Testis (tissue), 3 donors: ENCODE measurements around the gene AASS. TPM values are rescaled to one million over a fixed set of nuclear protein-coding genes. Genes with fewer than 3 reads are reported as not detected.

Source experiments
- DNase-seq: peaks from one replicate; pipeline ENCODE4 v3.0.0-alpha.2; 2019
- H3K27ac ChIP-seq, 2 donors: fragments of 200-600 bp; sonication (generic); one replicate each; pipeline ENCODE4 v1.5.1; 2019
- H3K27me3 ChIP-seq: fragments of 200-600 bp; sonication (generic); one replicate; pipeline ENCODE4 v1.5.1; 2019
- H3K36me3 ChIP-seq: fragments of 200-600 bp; sonication (generic); one replicate; pipeline ENCODE4 v1.5.1; 2017; ENCODE audit warnings: low read depth; ENCODE audit errors: missing control alignments
- H3K4me1 ChIP-seq: fragments of 200-600 bp; sonication (generic); one replicate; pipeline ENCODE4 v1.5.1; 2019
- H3K4me3 ChIP-seq, 2 donors: fragments of 200-600 bp; sonication (generic); one replicate each; pipeline ENCODE4 v1.5.1; 2017 to 2019
- H3K9me3 ChIP-seq: fragments of 200-600 bp; sonication (generic); one replicate; pipeline ENCODE4 v1.5.1; 2017
- POLR2A ChIP-seq: fragments of 450-650 bp; IDR thresholded peaks from one replicate; pipeline ENCODE4 v1.6.1; 2017; ENCODE audit warnings: antibody characterized with exemption, mild to moderate bottlenecking, moderate library complexity
- whole genome bisulfite sequencing, 2 donors: methylation state at CpG; one replicate each; pipeline ENCODE4 v1.1.5; 2018; 5-methylcytosine and 5-hydroxymethylcytosine counted together
- intact Hi-C: fragments of 100-400 bp; cut with DNase I; formaldehyde crosslinking; loops from one replicate; pipeline ENCODE4 v1.15.1; 2023; ENCODE audit warnings: low total_unique reads
- polyA plus RNA-seq: library from polyadenylated mRNA; stranded (reverse); fragments of 350-450 nt; fragmentation: Illumina TruSeq; extraction: RNeasy Lipid Tissue Mini Kit (QIAGEN cat#74804); gene quantifications from one replicate; pipeline ENCODE4 v1.2.3, GENCODE V29; 2014; ENCODE audit warnings: low read depth, low replicate concordance; ENCODE audit not compliant: insufficient read depth
- total RNA-seq, 2 donors: library from RNA; depleted of rRNA; stranded (reverse); fragments of >200 nt; gene quantifications; one replicate each; pipeline ENCODE4 v1.2.3, GENCODE V29; 2016
- TF ChIP-seq, protein P1 (sequence below), 3 experiments: fragments of 450-650 bp in 2 of 3; fragments of 200-600 bp in 1 of 3; sonication (generic) in 1 of 3; IDR thresholded peaks; one replicate each; pipeline ENCODE4 v1.5.1; 2016 to 2019; ENCODE audit warnings: antibody characterized with exemption in 3 of 3, mild to moderate bottlenecking in 2 of 3, moderate library complexity in 1 of 3

AASS gene
- total and polyA plus RNA-seq, 3 donors from 2014 or later, result 7.5 to 29.8 (median 29.3) TPM

DNA sequence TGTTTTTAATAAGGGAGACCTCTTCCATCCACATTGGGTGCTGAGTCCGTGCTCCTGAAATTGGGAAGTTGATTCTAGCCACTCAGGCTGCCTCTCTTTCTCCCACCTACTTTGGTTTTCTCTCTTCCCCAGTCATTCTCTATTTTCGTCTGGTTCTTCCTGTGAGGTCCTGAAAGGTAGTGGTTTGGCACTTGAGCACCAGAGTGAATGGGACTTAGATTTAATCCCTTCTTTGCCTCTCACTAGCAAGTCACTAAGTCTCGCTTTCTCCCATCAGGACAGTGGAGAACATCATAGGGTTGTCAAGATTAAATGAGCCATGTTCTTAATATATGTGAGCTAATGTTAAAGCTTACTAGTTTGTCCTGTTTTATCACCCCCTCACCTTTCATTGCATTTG is 4.0 kb upstream of the AASS start:
- Histone ChIP-seq H3K27ac (no peak overlapping the region), H3K4me1 (peaks cover 3% of the 10 kb centered on the region), H3K4me3 (no peak overlapping the region), H3K9me3 (no peaks in the 10 kb centered on the region), H3K27me3 (no peaks in the 10 kb centered on the region), H3K36me3 (no peaks in the 10 kb centered on the region)
- no peak for DNase-seq
- 68 to 83% methylated on average over 3 of the region's 3 CpGs for WGBS, 2 donors
- intact Hi-C loops, result no loop called here
- no peak for TF ChIP-seq POLR2A

DNA sequence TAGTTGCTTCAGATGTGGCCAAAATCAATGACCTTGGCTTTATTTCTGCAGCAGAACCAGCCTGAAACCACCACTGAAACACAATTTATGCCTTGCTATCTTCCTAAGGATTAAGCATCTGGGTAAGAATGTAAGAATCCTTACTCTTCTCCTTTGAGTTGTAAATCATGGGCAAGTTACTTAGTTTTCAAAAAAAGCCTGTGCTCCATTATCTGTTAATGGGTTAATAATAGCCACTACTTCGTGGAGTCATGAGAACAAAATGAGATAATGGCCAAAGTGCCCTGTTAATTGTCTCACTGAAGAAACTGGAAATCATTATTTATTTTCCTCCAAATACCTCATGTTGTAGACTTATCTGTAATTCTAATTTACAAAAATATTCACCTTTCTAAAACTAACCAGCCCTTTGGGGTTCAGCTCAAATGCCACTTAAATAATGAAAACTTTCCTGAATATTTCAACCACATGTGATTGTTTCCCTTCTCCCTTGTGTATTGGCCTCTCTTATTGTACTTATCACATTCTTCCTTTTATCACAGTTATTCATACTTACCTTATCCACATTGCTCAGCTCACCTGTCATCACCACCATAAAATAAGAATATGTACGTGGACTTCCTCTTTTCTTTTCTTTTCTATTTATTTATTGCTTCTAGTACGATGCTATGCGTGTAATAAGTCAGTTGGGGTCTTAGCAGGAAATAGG is 2.0 kb upstream of the AASS start:
- TF ChIP-seq POLR2A, result no peak
- TF ChIP-seq, protein P1, sequence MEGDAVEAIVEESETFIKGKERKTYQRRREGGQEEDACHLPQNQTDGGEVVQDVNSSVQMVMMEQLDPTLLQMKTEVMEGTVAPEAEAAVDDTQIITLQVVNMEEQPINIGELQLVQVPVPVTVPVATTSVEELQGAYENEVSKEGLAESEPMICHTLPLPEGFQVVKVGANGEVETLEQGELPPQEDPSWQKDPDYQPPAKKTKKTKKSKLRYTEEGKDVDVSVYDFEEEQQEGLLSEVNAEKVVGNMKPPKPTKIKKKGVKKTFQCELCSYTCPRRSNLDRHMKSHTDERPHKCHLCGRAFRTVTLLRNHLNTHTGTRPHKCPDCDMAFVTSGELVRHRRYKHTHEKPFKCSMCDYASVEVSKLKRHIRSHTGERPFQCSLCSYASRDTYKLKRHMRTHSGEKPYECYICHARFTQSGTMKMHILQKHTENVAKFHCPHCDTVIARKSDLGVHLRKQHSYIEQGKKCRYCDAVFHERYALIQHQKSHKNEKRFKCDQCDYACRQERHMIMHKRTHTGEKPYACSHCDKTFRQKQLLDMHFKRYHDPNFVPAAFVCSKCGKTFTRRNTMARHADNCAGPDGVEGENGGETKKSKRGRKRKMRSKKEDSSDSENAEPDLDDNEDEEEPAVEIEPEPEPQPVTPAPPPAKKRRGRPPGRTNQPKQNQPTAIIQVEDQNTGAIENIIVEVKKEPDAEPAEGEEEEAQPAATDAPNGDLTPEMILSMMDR (IDR thresholded peaks at IDR 0.05), result no peak
- intact Hi-C loops, result no loop called here

DNA sequence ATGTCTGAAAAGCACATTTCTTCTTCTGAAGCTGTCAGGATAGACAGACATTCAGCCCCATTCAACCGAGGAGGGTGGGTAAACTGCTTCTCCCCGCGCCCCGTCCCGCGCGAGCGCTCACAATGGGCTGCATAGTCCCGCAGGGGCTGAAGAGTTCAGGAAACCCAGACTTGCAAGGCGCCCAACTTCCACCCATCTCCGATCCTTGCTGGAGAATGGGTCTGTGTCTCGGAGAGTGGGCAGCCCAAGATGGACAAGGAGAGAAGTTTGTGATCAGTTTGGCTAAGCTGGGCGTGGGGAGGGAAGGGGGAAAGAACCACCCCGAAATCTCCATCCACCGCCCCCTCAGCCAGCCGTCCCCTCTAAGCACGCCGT is 686 bp downstream of the AASS start:
- peak overlapping the region; percentile 89 to 95 for H3K4me3 ChIP-seq
- peaks cover 3% of the 10 kb centered on the region for H3K4me1 ChIP-seq
- H3K27ac ChIP-seq, result peak overlapping the region; percentile 97
- WGBS, 2 donors, result 0 to 1% methylated on average over 18 of the region's 18 CpGs
- intact Hi-C loops, result no loop called here
- no peak for TF ChIP-seq POLR2A
- TF ChIP-seq, protein P1 (IDR thresholded peaks at IDR 0.05), result no peak
- H3K27me3 ChIP-seq, result no peaks in the 10 kb centered on the region
- H3K36me3 ChIP-seq, result no peaks in the 10 kb centered on the region
- H3K9me3 ChIP-seq, result no peaks in the 10 kb centered on the region
- DNase-seq, result peak; percentile 32

More for the DNA sequence above, 2.0 kb upstream of the AASS start:
- no peak overlapping the region for H3K27ac ChIP-seq
- WGBS, 2 donors, result 68 to 79% methylated on average over 4 of the region's 4 CpGs
- H3K9me3 ChIP-seq, result no peaks in the 10 kb centered on the region
- no peak overlapping the region for H3K4me3 ChIP-seq
- H3K36me3 ChIP-seq, result no peaks in the 10 kb centered on the region
- no peaks in the 10 kb centered on the region for H3K27me3 ChIP-seq
- no peak for DNase-seq
- H3K4me1 ChIP-seq, result peaks cover 3% of the 10 kb centered on the region

DNA sequence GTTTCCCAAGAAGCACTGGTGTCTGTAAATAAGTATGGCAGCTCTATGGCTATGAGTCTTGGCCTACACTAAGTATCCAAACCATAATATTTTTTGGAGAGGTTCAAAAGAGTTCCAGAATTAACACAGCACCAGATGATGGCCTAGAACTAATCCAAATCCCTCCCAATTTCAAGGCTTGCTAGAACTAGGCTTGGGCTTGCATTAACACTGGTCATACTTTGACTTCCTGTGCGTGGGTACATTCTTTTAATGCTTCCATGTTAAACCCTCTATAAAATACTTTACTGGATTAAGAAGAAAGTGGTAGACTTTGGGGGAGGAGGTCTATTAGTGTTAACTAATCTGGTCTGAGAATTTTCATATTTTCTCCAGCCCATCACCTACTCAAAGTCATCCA is 3.1 kb downstream of the AASS start:
- Histone ChIP-seq H3K4me1 (peaks cover 3% of the 10 kb centered on the region), H3K27me3 (no peaks in the 10 kb centered on the region), H3K4me3 (no peak overlapping the region), H3K36me3 (no peaks in the 10 kb centered on the region), H3K27ac (no peak overlapping the region), H3K9me3 (no peaks in the 10 kb centered on the region)
- no peak for TF ChIP-seq POLR2A
- TF ChIP-seq, protein P1 (IDR thresholded peaks at IDR 0.05), result no peak
- intact Hi-C loops, result no loop called here
- 89 to 96% methylated on average over 1 of the region's 1 CpG for WGBS, 2 donors
- no peak for DNase-seq

DNA sequence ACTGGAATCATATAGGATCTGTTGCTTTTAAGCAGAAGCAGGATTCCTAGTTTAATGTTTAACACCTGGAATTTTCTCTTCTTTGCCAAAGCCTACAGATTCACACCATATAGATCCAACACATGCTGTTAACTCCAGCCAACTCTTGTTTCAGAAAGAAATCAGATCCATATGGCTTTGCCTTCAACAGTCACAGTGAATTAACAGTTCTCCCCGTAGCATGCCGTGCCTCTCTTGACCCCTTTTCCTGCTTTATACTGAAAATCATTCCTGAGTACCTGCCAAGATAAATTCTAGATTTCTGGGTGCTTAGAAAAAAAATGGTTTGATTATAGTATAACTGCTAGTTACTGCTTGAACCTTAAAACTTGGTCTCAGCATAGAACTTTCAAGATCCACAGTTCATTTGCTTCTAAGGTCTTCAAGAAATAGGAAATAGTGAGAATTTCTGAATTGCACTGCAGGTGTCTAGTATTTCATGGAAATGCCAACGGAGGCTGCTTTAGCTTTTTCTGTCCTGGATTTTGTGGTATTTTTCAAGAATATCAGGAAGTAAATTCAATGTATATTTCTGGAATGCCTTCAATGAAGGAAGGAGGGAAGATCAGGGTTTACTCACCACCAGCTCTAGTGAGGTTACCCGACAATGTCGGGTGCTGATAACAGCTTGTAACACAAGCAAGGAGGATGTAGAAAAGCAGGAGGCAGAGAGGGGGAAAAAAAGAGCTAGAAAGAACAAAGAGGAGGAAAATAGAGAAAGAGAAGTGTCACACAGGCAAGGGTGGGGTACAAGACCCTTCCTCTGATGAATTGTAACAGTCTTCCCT is 6.6 kb downstream of the AASS start:
- no peaks in the 10 kb centered on the region for H3K27me3 ChIP-seq
- no peaks in the 10 kb centered on the region for H3K9me3 ChIP-seq
- no peak for DNase-seq
- no peak overlapping the region for H3K4me3 ChIP-seq
- intact Hi-C loops, result no loop called here
- H3K4me1 ChIP-seq, result no peaks in the 10 kb centered on the region
- H3K36me3 ChIP-seq, result no peaks in the 10 kb centered on the region
- WGBS, 2 donors, result 28 to 52% methylated on average over 5 of the region's 5 CpGs
- H3K27ac ChIP-seq, result no peak overlapping the region
- no peak for TF ChIP-seq POLR2A
- TF ChIP-seq, protein P1 (IDR thresholded peaks at IDR 0.05), result no peak
